Measurements from ENCODE around the gene EHMT1.

- no peak for TF ChIP-seq CTCF (IDR thresholded peaks at IDR 0.05 in 2 of 3, conservative IDR thresholded peaks at IDR 0.05 in 1 of 3; ENCODE audit: control insufficient read depth in 2 of 3, extremely low read depth in 1 of 3, insufficient read depth in 1 of 3, low read depth in 3 of 3, low read length in 3 of 3)
- no peak for TF ChIP-seq HDAC6 (IDR thresholded peaks at IDR 0.05; ENCODE audit: unreplicated experiment)
These were observed 28.1 kb upstream of the EHMT1 start, which contains the start of gene ZMYND19 for GRCh38 chr9:137590469-137591383.

Data from GM12878 (cell line).